Measurements from ENCODE around the gene NRF1. TPM values are rescaled to one million over a fixed set of nuclear protein-coding genes. Genes with fewer than 3 reads are reported as not detected.

The NRF1 gene
- total and polyA plus RNA-seq, 2 of the 8 experiments (the other 6 are each of a cell fraction or from before 2014, with no cell fraction given): 18.2 to 21.4 TPM

DNA sequence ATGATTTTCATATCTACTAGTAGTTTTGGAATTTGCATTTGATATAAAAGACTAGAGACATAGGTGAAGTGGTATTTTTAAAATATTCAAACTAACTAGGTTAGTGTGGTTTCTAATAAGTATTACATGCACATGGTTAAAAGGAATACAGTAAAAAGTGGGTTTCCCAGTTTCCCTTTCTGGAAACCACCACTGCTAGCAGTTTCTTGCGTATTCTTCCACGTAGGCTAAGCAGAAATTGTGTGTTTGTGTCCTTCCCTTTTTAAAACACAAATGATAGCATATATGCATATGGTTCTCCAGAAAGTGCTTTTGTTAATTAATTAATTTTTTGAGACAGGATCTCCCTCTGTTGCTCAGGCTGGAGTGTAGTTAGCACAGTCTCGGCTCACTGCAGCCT, 15.4 kb downstream of the NRF1 start:
- H2BK120ac ChIP-seq (replicated peaks; ENCODE audit: low read depth, low read length): no peak overlapping the region
- no peak for TF ChIP-seq JUND (IDR thresholded peaks at IDR 0.05; ENCODE audit: low read length)
- no peak for TF ChIP-seq EZH2 (IDR thresholded peaks at IDR 0.05; ENCODE audit: low read depth, low read length, severe bottlenecking)
- no peak for TF ChIP-seq GABPA (IDR thresholded peaks at IDR 0.05; ENCODE audit: borderline replicate concordance, insufficient read depth, low read length)
- TF ChIP-seq TEAD4 (IDR thresholded peaks at IDR 0.05; ENCODE audit: low read depth, low read length): no peak
- no peak for TF ChIP-seq NANOG (IDR thresholded peaks at IDR 0.05; ENCODE audit: insufficient read depth, low read depth, low read length, poor library complexity, severe bottlenecking)
- TF ChIP-seq HDAC2 (IDR thresholded peaks at IDR 0.05; ENCODE audit: borderline replicate concordance in 1 of 2, low read depth in 2 of 2, low read length in 2 of 2): no peak
- TF ChIP-seq EGR1 (IDR thresholded peaks at IDR 0.05; ENCODE audit: borderline replicate concordance, low read depth, low read length): no peak
- no peak for TF ChIP-seq MAFK (IDR thresholded peaks at IDR 0.05; ENCODE audit: low read depth, low read length)
- TF ChIP-seq, protein P1, sequence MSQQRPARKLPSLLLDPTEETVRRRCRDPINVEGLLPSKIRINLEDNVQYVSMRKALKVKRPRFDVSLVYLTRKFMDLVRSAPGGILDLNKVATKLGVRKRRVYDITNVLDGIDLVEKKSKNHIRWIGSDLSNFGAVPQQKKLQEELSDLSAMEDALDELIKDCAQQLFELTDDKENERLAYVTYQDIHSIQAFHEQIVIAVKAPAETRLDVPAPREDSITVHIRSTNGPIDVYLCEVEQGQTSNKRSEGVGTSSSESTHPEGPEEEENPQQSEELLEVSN (IDR thresholded peaks at IDR 0.05): no peak
- TF ChIP-seq SP2 (IDR thresholded peaks at IDR 0.05; ENCODE audit: low read length): no peak
- TF ChIP-seq BRCA1 (IDR thresholded peaks at IDR 0.05; ENCODE audit: low read depth, low read length): no peak
- no peak for TF ChIP-seq SP4 (IDR thresholded peaks at IDR 0.05; ENCODE audit: low read length)
- no peak for TF ChIP-seq TAF1 (IDR thresholded peaks at IDR 0.05; ENCODE audit: low read depth, low read length)
- no peak for TF ChIP-seq NRF1 (IDR thresholded peaks at IDR 0.05; ENCODE audit: low read depth, low read length)

More for the DNA sequence above, 15.4 kb downstream of the NRF1 start:
- POLR2A ChIA-PET (ENCODE audit: partially characterized antibody): interaction anchor here (1.0 to 1.1 kb wide), 3 partner anchors 10 to 129 kb away, joined by 3 read pairs; partner anchors contain the start of gene NRF1
- Histone ChIP-seq H3K79me2 (ENCODE audit: control insufficient read depth in 1 of 2, insufficient read depth in 2 of 2, low read length in 2 of 2) (peaks cover 0 to 85% of the 10 kb centered on the region in 2 experiments), H2BK20ac (ENCODE audit: low read length) (no peak overlapping the region), H3K4me1 (replicated peaks in 1 of 4; ENCODE audit: control insufficient read depth in 3 of 4, insufficient read depth in 4 of 4, low read length in 3 of 4) (peaks cover 0 to 9% (median 3%) of the 10 kb centered on the region in 4 experiments; a peak in 3 of 7 replicates), H3K27me3 (replicated peaks in 1 of 4; ENCODE audit: control insufficient read depth in 3 of 4, extremely low read depth in 1 of 4, insufficient read depth in 3 of 4, low read length in 3 of 4) (peaks cover 0 to 4% (median 2%) of the 10 kb centered on the region in 4 experiments; a peak in 2 of 7 replicates), H2BK12ac (ENCODE audit: low read depth, low read length) (no peak overlapping the region), H4K5ac (ENCODE audit: insufficient read length, low read depth, low read length) (no peak overlapping the region), H3K14ac (ENCODE audit: insufficient read length) (no peak overlapping the region), H3K9me3 (ENCODE audit: insufficient read depth in 2 of 2, low read depth in 1 of 2, low read length in 1 of 2) (no peaks in the 10 kb centered on the region), H3K36me3 (ENCODE audit: control insufficient read depth in 2 of 4, insufficient read depth in 4 of 4, low read length in 3 of 4) (no peaks in the 10 kb centered on the region), H3K4me3 (ENCODE audit: extremely low read depth in 1 of 4, insufficient read depth in 2 of 4, low read depth in 3 of 4, low read length in 4 of 4) (no peak overlapping the region), H3K9ac (replicated peaks in 1 of 4; ENCODE audit: extremely low read depth in 1 of 4, low read depth in 3 of 4, low read length in 3 of 4) (no peak overlapping the region), H3K56ac (replicated peaks; ENCODE audit: insufficient read length, low read depth, low read length) (no peak overlapping the region), H3K27ac (ENCODE audit: low read depth, low read length) (no peak overlapping the region), H2BK15ac (ENCODE audit: low read length) (no peak overlapping the region), H4K91ac (replicated peaks; ENCODE audit: insufficient read length, low read length) (no peak overlapping the region), H2AFZ (ENCODE audit: low read length) (no peak overlapping the region), H4K8ac (ENCODE audit: extremely low read depth, insufficient read depth, low read length) (no peak overlapping the region), H3K23ac (ENCODE audit: insufficient read length) (no peak overlapping the region), H2BK5ac (ENCODE audit: low read depth, low read length) (no peak overlapping the region), H3K4ac (replicated peaks; ENCODE audit: insufficient read length, low read depth, low read length) (no peak overlapping the region), H3K23me2 (ENCODE audit: low read depth, low read length) (no peaks in the 10 kb centered on the region), H4K20me1 (replicated peaks in 1 of 2; ENCODE audit: control insufficient read depth in 1 of 2, insufficient read depth in 2 of 2, low read length in 2 of 2) (peaks cover 19 to 23% of the 10 kb centered on the region in 2 experiments), H3K79me1 (ENCODE audit: low read depth, low read length) (peaks cover 4% of the 10 kb centered on the region; the same call in 1 of the 2 replicates), H3K18ac (ENCODE audit: extremely low read depth, low read length) (no peak overlapping the region), H2AK5ac (ENCODE audit: low read depth, low read length) (no peak overlapping the region), H3K4me2 (ENCODE audit: insufficient read depth in 1 of 2, low read depth in 2 of 2, low read length in 2 of 2) (peak overlapping the region in 1 of 2 experiments; percentile 51; a peak in 1 of 4 replicates)
- CTCF ChIA-PET (ENCODE audit: partially characterized antibody): interaction anchor here (1.2 to 1.9 kb wide), 2 partner anchors 12 to 16 kb away, joined by 4 to 9 read pairs; no protein-coding TSS in a partner anchor
- no peak for DNase-seq (ENCODE audit: low read depth in 1 of 2, low spot score in 2 of 2)
- no peak for FAIRE-seq
- 84% methylated on average over 3 of the region's 3 CpGs; no CpG with 5 or more reads in 1 of the 2 experiments for WGBS, 2 experiments (ENCODE audit: extremely low coverage in 1 of 2, insufficient coverage in 1 of 2, insufficient read length in 1 of 2, insufficient replicate concordance in 2 of 2, low coverage in 1 of 2, low lambda C conversion rate in 2 of 2, missing lambda C conversion rate in 1 of 2)
